Esophagus squamous epithelium (tissue), 4 donors: ENCODE results near the gene PLD3.

Experiments
- POLR2A ChIP-seq, 4 donors: fragments of 450-650 bp; IDR thresholded peaks; one replicate each; pipeline ENCODE4 v1.6.1; 2017; ENCODE audit warnings: antibody characterized with exemption in 4 of 4, mild to moderate bottlenecking in 4 of 4, moderate library complexity in 3 of 4
- TF ChIP-seq, protein P1 (sequence below), 6 experiments: fragments of 450-650 bp in 4 of 6; fragments of 200-600 bp in 2 of 6; sonication (generic) in 2 of 6; IDR thresholded peaks; one replicate each; pipeline ENCODE4 v1.5.1; 2016 to 2019; ENCODE audit warnings: antibody characterized with exemption in 6 of 6, mild to moderate bottlenecking in 4 of 6, moderate library complexity in 4 of 6

DNA sequence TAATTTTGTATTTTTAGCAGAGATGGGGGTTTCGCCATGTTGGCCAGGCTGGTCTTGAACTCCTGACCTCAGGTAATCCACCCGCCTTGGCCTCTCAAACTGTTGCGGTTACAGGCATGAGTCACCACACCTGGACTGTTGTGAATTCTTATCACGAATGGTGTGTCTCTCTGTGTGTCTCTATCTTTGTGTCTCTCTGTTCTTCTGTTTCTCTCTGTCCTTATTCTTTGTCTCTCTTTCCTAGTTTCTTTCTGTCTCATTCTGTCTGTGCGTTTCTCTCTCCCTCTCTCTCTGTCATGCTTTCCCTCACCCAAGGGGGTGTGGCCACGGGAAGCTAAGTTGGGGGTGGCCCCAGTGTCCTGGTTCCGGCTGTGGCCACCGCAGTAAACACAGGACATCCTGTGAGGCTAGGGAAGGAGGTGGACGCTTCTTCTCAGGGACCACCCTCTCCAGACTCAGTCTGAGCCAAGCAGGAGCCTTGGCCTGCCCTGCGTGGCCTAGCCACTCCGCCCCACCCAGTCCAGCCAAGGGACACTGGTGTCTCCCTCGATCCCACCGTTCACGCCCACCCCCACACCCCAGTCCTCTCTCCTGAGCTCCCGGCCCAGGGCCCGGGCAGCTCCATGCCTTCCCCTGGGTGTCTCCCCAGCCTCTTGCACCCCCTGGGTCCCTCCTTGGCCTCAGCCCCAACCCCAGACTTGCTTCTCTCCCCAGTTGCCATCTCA lies 68.6 kb downstream of the PLD3 start:
- peak in 1 of 4 donors; percentile 44 for TF ChIP-seq POLR2A (IDR thresholded peaks at IDR 0.05)
- TF ChIP-seq, protein P1, sequence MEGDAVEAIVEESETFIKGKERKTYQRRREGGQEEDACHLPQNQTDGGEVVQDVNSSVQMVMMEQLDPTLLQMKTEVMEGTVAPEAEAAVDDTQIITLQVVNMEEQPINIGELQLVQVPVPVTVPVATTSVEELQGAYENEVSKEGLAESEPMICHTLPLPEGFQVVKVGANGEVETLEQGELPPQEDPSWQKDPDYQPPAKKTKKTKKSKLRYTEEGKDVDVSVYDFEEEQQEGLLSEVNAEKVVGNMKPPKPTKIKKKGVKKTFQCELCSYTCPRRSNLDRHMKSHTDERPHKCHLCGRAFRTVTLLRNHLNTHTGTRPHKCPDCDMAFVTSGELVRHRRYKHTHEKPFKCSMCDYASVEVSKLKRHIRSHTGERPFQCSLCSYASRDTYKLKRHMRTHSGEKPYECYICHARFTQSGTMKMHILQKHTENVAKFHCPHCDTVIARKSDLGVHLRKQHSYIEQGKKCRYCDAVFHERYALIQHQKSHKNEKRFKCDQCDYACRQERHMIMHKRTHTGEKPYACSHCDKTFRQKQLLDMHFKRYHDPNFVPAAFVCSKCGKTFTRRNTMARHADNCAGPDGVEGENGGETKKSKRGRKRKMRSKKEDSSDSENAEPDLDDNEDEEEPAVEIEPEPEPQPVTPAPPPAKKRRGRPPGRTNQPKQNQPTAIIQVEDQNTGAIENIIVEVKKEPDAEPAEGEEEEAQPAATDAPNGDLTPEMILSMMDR (IDR thresholded peaks at IDR 0.05) = no peak
